ENCODE results near the gene TULP4. TPM values are rescaled to one million over a fixed set of nuclear protein-coding genes. Genes with fewer than 3 reads are reported as not detected.

The TULP4 gene
- total RNA-seq, 1 experiment from 2014 or later = 64.6 TPM

- no peak for DNase-seq
- H3K4me3 Mint-ChIP-seq = no peak overlapping the region
- WGBS (ENCODE audit: extremely low coverage, insufficient read length, low lambda C conversion rate) = no CpG with 5 or more reads among the region's 13 CpGs
Observed at GRCh38 chr6:158505194-158505593, 192.9 kb downstream of the TULP4 start.

More at GRCh38 chr6:158505194-158505593, 192.9 kb downstream of the TULP4 start:
- Histone ChIP-seq H2BK5ac (ENCODE audit: insufficient read length, low read length) (no peak overlapping the region), H3K23me2 (ENCODE audit: insufficient read length, low read depth, low read length, poor library complexity, severe bottlenecking) (no peaks in the 10 kb centered on the region), H4K5ac (ENCODE audit: insufficient read length, low read depth, low read length) (no peak overlapping the region), H3K4me1 (ENCODE audit: insufficient read depth, low read length) (no peaks in the 10 kb centered on the region), H3K56ac (ENCODE audit: insufficient read length, low read depth, low read length) (no peak overlapping the region), H2BK12ac (ENCODE audit: insufficient read length, low read depth, low read length) (no peak overlapping the region), H3K4ac (ENCODE audit: low read depth, low read length) (no peak overlapping the region), H2BK20ac (ENCODE audit: low read depth, low read length, poor library complexity, severe bottlenecking) (no peak overlapping the region), H2BK15ac (ENCODE audit: low read depth, low read length) (no peak overlapping the region), H3T11ph (ENCODE audit: low read length) (no peak overlapping the region), H2AFZ (ENCODE audit: low read length) (no peak overlapping the region), H3K27ac (ENCODE audit: insufficient read length, low read depth, low read length) (no peak overlapping the region), H2AK5ac (ENCODE audit: insufficient read length, low read length) (no peak overlapping the region), H4K20me1 (ENCODE audit: control insufficient read depth, insufficient read depth, insufficient read length) (no peaks in the 10 kb centered on the region), H3K27me3 (ENCODE audit: insufficient read depth, low read length) (no peaks in the 10 kb centered on the region), H3K9ac (ENCODE audit: extremely low read depth, insufficient read length, low read length) (no peak overlapping the region), H3K79me1 (ENCODE audit: insufficient read depth, low read depth, low read length, poor library complexity, severe bottlenecking) (no peaks in the 10 kb centered on the region), H4K8ac (replicated peaks; ENCODE audit: insufficient read length, low read depth, low read length) (no peak overlapping the region), H3K4me2 (ENCODE audit: insufficient read depth, insufficient read length, low read length) (no peak overlapping the region), H3K9me3 (ENCODE audit: control insufficient read depth, low read depth, low read length) (no peaks in the 10 kb centered on the region), H2BK120ac (ENCODE audit: low read depth, low read length, poor library complexity, severe bottlenecking) (no peak overlapping the region), H4K91ac (ENCODE audit: insufficient read length, low read depth, low read length) (no peak overlapping the region), H3K18ac (ENCODE audit: insufficient read length, low read depth, low read length) (no peak overlapping the region), H3K23ac (ENCODE audit: insufficient read length, low read depth, low read length) (no peak overlapping the region), H3K79me2 (ENCODE audit: insufficient read depth, low read length) (no peaks in the 10 kb centered on the region), H3K14ac (ENCODE audit: insufficient read depth, low read length) (no peak overlapping the region)
- H3K27me3 Mint-ChIP-seq (ENCODE audit: low read depth) = no peaks in the 10 kb centered on the region
- H3K9me3 Mint-ChIP-seq = no peaks in the 10 kb centered on the region
- peaks cover 5 to 42% (median 23%) of the 10 kb centered on the region in 3 experiments; a peak in 6 of 7 replicates for H3K36me3 Mint-ChIP-seq (ENCODE audit: insufficient read depth in 1 of 3, low read depth in 3 of 3)
- TF ChIP-seq CTCF (conservative IDR thresholded peaks at IDR 0.05) = no peak
- peak overlapping the region in 2 of 3 experiments; percentile 0 to 1; a peak in 2 of 7 replicates for H3K27ac Mint-ChIP-seq
- H3K4me1 Mint-ChIP-seq = peaks cover 3% of the 10 kb centered on the region in 2 experiments

All from H9 (cell line).